GM21825 (cell line): ENCODE measurements around the gene NCKAP5.

Experiments
- ATAC-seq: cut with Tn5 transposase; IDR thresholded peaks from one replicate; pipeline ENCODE4 v1.9.1; 2021; ENCODE audit warnings: mild to moderate bottlenecking, moderate library complexity; ENCODE audit not compliant: unreplicated experiment

Gene NCKAP5

DNA sequence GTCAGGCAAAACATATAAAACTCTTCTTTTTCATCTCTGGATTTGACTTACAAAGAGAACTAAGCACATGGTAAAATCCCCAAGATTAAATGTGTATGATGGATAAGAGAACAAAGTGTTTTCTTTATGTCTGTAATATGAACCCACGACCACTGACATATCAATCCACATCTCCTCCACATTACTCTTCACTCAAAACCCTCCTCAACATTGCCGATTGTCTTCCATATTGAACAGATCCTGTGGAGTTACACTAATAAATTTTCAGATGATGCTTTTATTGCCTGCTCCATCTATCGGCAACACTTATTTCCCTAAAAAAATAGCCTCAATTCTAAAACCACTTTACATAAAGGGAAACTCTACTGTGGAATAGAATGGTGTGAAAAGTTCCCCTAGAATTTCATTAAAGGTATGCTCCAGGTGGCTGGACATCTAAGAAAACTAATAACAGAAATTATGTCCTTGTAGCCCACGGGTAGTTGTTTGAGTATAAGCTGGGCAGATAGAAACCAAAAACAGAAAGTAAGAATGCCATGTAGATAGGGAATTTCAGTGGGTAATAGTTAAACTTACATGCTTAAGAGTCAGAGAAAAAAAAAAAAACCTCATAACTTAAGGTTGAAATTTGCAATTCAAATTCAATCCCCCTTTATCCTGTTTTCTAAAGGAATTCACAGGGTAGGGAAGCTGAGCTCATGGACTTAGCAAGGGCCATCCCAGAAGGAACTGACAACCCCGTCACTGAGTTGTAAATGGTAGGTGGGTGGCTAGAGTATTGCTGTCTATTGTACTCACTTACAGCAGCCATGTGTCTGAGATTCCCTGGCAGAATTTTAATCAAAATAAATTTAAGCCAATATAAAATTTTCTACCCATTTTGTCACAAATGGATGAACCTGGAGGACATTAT is 592.8 kb downstream of the NCKAP5 start:
- ATAC-seq = no peak

GRCh38 chr2:132974467-132975095 is 593.7 kb downstream of the NCKAP5 start:
- no peak for ATAC-seq

- ATAC-seq = no peak
These were observed 596.8 kb downstream of the NCKAP5 start for GRCh38 chr2:132971310-132972061.

DNA sequence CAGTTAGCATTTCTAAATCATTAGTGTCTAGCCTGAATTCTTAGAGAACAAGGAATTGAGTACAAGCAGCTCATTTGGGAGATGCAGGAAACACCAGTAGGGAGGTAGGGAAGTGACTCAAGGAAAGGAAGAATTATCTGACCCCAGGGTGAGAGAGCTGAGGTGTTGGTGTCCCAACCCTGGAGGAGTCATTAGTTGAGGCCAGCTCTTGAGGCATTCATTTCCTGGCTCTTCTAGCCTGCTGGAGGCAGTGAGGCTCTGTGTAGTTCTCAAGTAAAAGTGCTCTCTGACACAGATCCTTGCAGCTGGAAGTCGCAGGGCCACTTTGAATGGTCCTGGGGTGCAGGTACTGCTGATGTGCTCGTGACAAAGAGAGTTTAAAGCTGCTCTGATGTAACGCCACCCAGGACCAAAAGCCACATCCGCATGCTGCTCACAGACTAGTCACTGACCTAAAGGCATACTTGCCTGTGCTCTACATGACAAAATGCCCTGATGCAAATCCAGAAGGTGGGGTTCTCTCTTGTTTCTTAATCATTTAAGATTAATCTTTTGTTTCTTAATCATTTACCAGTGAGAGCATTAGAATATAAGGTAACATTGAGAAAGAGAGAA is 598.8 kb downstream of the NCKAP5 start:
- no peak for ATAC-seq

DNA sequence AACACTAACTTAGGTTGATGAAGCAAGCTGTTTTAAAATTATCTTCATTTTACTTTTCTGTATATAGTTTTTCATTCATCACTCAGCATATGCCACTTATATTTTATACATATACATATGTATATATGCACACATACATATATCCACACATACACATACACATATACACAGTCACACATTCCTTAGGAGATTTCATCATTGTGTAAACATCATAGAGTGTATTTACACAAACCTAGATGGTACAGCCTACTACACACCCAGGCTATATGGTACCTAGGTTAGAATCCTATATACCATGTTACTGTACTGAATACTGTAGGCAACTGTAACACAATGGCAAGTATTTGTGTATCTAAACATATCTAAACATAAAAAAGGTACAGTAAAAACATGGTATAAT is 602.8 kb downstream of the NCKAP5 start:
- no peak for ATAC-seq

GRCh38 chr2:132963161-132963560 is 605.1 kb downstream of the NCKAP5 start:
- no peak for ATAC-seq

GRCh38 chr2:132958887-132959286 is 609.4 kb downstream of the NCKAP5 start:
- ATAC-seq = no peak

DNA sequence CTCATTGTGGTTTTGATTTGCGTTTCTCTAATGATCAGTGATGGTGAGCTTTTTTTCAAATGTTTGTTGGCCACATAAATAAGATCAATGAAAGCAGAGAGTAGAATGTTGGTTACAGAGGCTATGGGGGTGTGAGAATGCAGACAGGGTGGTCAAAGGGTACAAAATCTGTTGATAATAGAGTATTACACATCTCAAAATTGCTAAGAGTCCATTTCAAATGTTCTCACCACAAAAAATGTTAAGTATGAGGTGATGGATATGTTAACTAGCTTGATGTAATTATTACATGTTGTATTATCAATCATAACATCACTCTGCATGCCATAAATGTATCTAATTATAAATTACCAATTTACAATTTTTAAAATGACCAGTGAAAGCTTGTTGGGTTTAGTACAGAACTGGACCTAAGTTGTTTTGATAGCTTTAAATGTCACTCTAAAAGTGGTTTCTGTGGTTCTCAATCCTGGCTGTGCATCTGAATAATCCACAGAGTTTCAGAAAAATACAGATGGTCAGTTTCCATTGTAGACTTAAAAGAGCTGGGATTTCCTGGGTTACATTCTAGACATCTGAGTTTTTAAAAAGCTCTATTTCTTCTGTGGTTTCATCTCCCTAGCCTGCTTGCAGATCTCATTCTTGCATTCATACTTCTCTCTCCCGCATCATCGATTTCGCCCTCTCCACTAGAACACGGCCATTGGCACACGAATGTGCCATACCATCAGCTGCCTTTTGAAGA is 612.2 kb downstream of the NCKAP5 start:
- ATAC-seq = no peak

GRCh38 chr2:132953771-132954170 is 614.5 kb downstream of the NCKAP5 start:
- ATAC-seq = peak; percentile 74

- no peak for ATAC-seq
These were observed 617.1 kb downstream of the NCKAP5 start for GRCh38 chr2:132951008-132951714.

DNA sequence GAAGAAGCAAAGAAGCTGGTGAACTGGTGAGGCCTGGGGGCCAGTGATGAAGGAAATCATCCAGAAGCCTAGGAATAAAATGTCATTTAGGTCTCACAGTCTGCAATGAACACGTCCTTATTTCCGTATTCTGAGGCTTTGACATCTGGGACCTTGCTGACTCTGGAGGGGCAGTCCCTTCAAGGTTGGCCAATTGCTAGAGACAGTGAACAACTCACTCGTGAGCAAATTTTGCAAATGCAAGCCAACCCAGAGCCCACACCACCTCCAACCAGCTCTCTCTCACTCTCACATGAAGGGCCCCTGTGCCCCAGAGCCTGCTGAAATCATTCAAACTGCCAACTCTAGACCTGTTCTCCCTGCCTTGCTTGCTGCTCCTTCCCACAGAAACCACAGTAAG is 619.2 kb downstream of the NCKAP5 start:
- ATAC-seq = peak; percentile 53

DNA sequence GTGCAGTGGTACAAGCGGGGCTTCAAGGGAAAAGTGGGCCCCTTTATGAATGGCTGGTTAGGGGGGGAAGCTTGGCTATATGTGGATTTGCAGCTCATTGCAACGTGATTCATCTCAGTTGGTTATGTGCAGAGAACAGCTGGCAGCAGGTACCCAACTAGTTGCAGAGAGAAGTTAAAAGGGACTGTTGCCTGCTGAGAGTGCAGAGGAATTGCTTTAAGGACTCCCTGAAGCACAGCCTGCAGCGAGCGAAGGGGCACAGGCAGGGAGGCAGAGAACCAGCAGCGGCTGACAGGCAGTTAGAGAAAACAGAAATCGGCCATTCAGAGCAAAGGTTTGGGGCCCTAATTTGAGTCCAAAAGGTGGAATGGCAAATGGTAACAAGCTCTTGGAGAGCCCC is 620.1 kb downstream of the NCKAP5 start:
- no peak for ATAC-seq

GRCh38 chr2:132943829-132944228 is 624.4 kb downstream of the NCKAP5 start:
- no peak for ATAC-seq

DNA sequence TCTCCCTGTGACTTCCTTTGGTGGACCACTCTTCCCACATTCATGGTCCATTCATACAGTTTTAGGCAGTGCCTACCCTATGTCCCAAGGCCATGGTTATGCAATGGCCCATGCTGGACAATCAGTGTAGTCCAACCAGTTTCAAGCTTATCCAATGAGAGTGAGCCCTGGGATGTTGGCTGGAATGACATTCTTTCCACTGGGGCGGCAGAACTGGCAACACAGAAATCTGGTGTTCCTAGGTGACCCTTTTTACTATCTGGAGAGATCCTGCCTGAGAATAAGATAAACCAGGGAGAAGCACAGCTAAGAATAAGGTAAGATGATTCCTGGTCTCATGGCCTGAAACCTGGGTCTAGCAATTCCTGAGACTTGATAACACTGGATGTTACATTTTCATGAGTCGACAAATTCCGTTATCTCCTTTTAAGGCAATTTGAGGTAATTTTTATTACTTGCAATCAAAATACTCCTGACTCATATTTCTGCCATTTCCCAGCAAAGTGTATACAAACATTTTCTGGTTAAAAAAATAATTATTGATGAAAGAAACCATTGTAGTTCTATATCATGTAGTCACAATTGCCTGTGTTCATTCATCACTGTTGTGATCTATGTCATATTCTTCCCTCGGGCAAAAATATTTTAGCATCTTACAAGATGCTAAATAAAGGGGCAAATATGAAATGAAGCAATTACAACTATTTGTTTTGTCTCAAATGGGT is 626.8 kb downstream of the NCKAP5 start:
- ATAC-seq = no peak

DNA sequence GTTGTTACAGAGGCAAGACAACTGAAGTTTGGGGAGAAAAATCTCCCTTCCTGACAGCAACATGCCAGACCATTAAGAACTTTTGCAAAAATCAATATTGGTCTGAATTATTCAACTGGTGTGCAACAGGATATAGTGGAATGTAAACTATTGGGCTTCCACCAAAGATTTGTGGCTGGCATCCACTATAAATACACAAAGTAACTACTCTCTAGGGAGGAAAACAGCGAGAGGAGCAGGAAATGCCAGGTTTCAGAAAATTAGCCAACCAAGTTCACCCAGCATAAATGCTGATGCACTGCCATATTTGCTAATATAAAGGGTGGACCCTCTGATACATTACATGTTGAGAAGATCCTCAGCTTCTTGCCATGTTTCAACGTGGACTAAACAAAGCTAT is 630.6 kb downstream of the NCKAP5 start:
- ATAC-seq = no peak

DNA sequence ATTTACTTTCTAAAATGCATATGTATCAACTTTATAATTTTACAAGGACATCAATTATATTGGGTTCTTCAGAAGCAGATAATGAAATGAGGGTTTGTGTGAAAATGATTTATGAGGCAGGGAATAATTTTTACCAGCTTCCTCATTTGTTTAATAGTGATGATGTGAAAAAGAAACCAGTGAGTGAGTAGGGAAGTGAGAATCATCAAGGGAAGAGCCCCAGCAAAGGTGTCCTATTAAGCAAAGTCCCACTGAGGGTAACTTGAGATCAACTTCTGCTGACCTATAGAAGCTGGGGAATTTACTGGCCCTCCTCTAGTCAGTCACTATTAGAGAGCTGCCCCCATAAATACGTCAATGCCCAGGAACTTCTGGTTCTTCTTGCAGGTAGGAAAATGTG is 631.5 kb downstream of the NCKAP5 start:
- no peak for ATAC-seq

DNA sequence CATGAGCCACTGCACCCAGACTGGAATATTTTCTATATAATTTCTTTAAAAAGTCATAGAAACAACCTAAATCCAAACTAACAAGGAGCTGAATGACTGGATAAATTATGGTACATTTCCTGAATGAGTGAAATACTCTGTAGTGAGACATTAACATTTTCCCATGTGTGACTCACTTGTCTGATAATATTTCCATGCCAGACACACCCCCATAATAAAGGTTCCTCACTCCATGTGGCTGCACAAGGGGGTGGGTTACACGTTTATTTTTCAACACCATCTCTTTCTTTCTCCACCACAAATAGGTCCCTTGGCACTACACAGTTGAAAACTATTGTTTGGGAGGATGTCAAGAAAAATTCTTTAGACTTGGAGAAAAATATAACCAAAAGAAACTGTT is 632.0 kb downstream of the NCKAP5 start:
- no peak for ATAC-seq

GRCh38 chr2:132929786-132930185 is 638.5 kb downstream of the NCKAP5 start:
- no peak for ATAC-seq

DNA sequence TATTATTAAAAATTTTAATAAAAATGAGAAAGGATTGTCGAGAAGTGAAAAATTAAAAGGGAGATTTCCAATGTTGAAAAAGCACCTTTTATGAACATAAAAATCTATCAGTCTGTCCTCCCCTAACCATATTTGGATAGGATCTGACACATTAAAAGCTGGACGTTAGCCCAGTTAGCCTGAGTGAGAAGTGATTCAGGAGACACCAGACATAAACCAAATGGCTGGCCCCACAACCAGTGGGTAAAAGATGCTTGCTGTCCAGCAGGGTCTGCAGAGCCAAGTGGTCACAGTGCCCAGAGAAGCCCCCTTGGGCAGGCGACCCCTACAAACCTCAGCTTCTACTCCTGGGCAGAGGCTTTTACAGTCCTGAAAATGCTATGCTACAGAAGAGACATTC is 644.5 kb downstream of the NCKAP5 start:
- ATAC-seq = no peak
